Calu3 (cell line): ENCODE data around the gene PDZD2. TPM values are rescaled to one million over a fixed set of nuclear protein-coding genes. Genes with fewer than 3 reads are reported as not detected.

Experiments
- BruUV-seq: library from RNA; stranded (reverse); fragments of 400-500 nt; replicated peaks from 2 replicates; lab custom pipeline; 2021; lab: Mats Ljungman, UMichigan
- CTCF ChIA-PET: fragments of 300-600 bp; sonication (Branson Sonifier 250); formaldehyde crosslinking; loops from one replicate; lab custom pipeline; 2022; ENCODE audit warnings: antibody characterized with exemption; lab: Charles Lee
- DNase-seq: peaks from one replicate; pipeline ENCODE4 v3.0.0; 2022
- H3K27ac Mint-ChIP-seq: one replicate; pipeline ENCODE4 v1.8.0; 2022; ENCODE audit warnings: mixed read lengths; ENCODE audit not compliant: unreplicated experiment
- H3K27me3 Mint-ChIP-seq: one replicate; pipeline ENCODE4 v1.8.0; 2022; ENCODE audit warnings: mixed read lengths; ENCODE audit not compliant: unreplicated experiment
- H3K36me3 Mint-ChIP-seq: one replicate; pipeline ENCODE4 v1.8.0; 2022; ENCODE audit warnings: mild to moderate bottlenecking, moderate library complexity, mixed read lengths; ENCODE audit not compliant: insufficient read depth, unreplicated experiment
- H3K4me1 Mint-ChIP-seq: one replicate; pipeline ENCODE4 v1.8.0; 2022; ENCODE audit warnings: mild to moderate bottlenecking, low read depth, mixed read lengths; ENCODE audit not compliant: unreplicated experiment
- H3K4me3 Mint-ChIP-seq: one replicate; pipeline ENCODE4 v1.8.0; 2022; ENCODE audit warnings: mild to moderate bottlenecking, low read depth, moderate library complexity, mixed read lengths; ENCODE audit not compliant: unreplicated experiment
- H3K9me3 Mint-ChIP-seq: one replicate; pipeline ENCODE4 v1.8.0; 2022; ENCODE audit warnings: low read depth, mixed read lengths; ENCODE audit not compliant: unreplicated experiment
- CTCF ChIP-seq: fragments of 200-600 bp; IDR thresholded peaks from one replicate; pipeline ENCODE4 v1.8.0; 2022; ENCODE audit warnings: antibody characterized with exemption; ENCODE audit not compliant: unreplicated experiment
- intact Hi-C: fragments of 100-400 bp; cut with micrococcal nuclease; formaldehyde crosslinking; loops from one replicate; pipeline ENCODE4 v1.10.0; 2022; ENCODE audit not compliant: unreplicated experiment
- total RNA-seq: library from RNA; stranded (reverse); gene quantifications from 2 replicates; pipeline ENCODE4 v1.2.3, GENCODE V29; 2022

PDZD2 gene
- total RNA-seq, 1 experiment from 2014 or later = 0.97 TPM

- no peaks in the 10 kb centered on the region for H3K36me3 Mint-ChIP-seq
- H3K9me3 Mint-ChIP-seq = no peaks in the 10 kb centered on the region
- TF ChIP-seq CTCF = no peak
- CTCF ChIA-PET = no interaction called here
- no peaks in the 10 kb centered on the region for H3K4me1 Mint-ChIP-seq
- peaks cover 12% of the 10 kb centered on the region for H3K27me3 Mint-ChIP-seq
- no peak for DNase-seq
- no peak overlapping the region for H3K4me3 Mint-ChIP-seq
- no TSS peak for BruUV-seq
- H3K27ac Mint-ChIP-seq = no peak overlapping the region
- intact Hi-C loops = no loop called here
Measured at GRCh38 chr5:31880449-31880848, 241.5 kb downstream of the PDZD2 start.

- Mint-ChIP-seq H3K27me3 (peaks cover 44% of the 10 kb centered on the region), H3K4me1 (peaks cover 14% of the 10 kb centered on the region), H3K4me3 (no peak overlapping the region), H3K36me3 (no peaks in the 10 kb centered on the region), H3K27ac (no peak overlapping the region), H3K9me3 (no peaks in the 10 kb centered on the region)
- no peak for DNase-seq
- TF ChIP-seq CTCF = no peak
- CTCF ChIA-PET = interaction anchor here (0.7 kb wide), 1 partner anchor 653 kb away, joined by 3 read pairs; no protein-coding TSS in a partner anchor
- BruUV-seq = no TSS peak
- intact Hi-C loops = no loop called here
Measured at GRCh38 chr5:31884896-31885295, 246.0 kb downstream of the PDZD2 start.

- H3K9me3 Mint-ChIP-seq = no peaks in the 10 kb centered on the region
- peaks cover 44% of the 10 kb centered on the region for H3K27me3 Mint-ChIP-seq
- no TSS peak for BruUV-seq
- H3K4me3 Mint-ChIP-seq = no peak overlapping the region
- no peaks in the 10 kb centered on the region for H3K36me3 Mint-ChIP-seq
- H3K27ac Mint-ChIP-seq = no peak overlapping the region
- TF ChIP-seq CTCF = no peak
- intact Hi-C loops = no loop called here
- CTCF ChIA-PET = no interaction called here
- H3K4me1 Mint-ChIP-seq = peaks cover 14% of the 10 kb centered on the region
- DNase-seq = no peak
Measured at GRCh38 chr5:31886206-31886605, 247.3 kb downstream of the PDZD2 start.

GRCh38 chr5:31887556-31887955 is 248.6 kb downstream of the PDZD2 start:
- H3K9me3 Mint-ChIP-seq = no peaks in the 10 kb centered on the region
- peaks cover 14% of the 10 kb centered on the region for H3K4me1 Mint-ChIP-seq
- CTCF ChIA-PET = interaction anchor here (0.6 kb wide), 2 partner anchors 598 to 1333 kb away, joined by 6 to 11 read pairs; no protein-coding TSS in a partner anchor
- peaks cover 44% of the 10 kb centered on the region for H3K27me3 Mint-ChIP-seq
- no peak for DNase-seq
- no peak overlapping the region for H3K27ac Mint-ChIP-seq
- H3K36me3 Mint-ChIP-seq = no peaks in the 10 kb centered on the region
- H3K4me3 Mint-ChIP-seq = no peak overlapping the region
- no peak for TF ChIP-seq CTCF
- intact Hi-C loops = no loop called here
- BruUV-seq = no TSS peak
